HEK293T (cell line): ENCODE measurements around the gene CHRM4.

ENCODE experiments used
- FOXM1 ChIP-seq: fragments of 450-650 bp; IDR thresholded peaks from 2 replicates; pipeline ENCODE4 v1.6.1; 2017; ENCODE audit warnings: mild to moderate bottlenecking, borderline replicate concordance
- SP1 ChIP-seq: fragments of 450-650 bp; IDR thresholded peaks from 2 replicates; pipeline ENCODE4 v1.6.1; 2017

DNA sequence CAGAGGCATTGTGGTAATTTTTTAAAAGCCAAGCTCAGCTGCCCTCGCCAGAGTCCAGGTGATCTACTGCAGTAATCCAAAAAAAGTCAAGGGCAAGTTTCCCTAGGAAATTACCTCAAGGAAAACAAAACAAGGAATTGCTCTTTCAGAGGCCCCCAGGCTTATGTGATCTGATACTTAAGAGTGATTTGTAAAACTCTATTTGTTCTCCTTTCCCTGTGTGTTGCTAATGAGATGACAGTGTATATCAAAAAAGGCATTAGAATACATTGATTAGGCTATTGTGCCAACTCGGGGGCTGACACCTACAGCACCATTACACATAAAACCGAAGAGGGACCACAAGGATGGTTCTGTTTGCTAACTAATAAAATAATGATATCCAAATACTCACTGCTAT lies 44.5 kb upstream of the CHRM4 start:
- TF ChIP-seq SP1, result no peak
- TF ChIP-seq FOXM1, result no peak
